GM23338 (cell line): ENCODE data around the gene FES. TPM values are rescaled to one million over a fixed set of nuclear protein-coding genes. Genes with fewer than 3 reads are reported as not detected.

Experiments used
- ATAC-seq: fragments of 200-7000 bp; cut with Tn5 transposase; 3 replicates; pipeline ENCODE4 v1.9.1; 2020
- DNase-seq: peaks from one replicate; pipeline ENCODE4 v3.0.0-alpha.2; 2015; ENCODE audit warnings: low spot score
- H2AFZ ChIP-seq: fragments of 200-600 bp; sonication (generic); 2 replicates; pipeline ENCODE4 v1.8.0; 2016; ENCODE audit warnings: antibody characterized with exemption, mild to moderate bottlenecking, moderate library complexity
- H3F3A ChIP-seq: fragments of 200-600 bp; sonication (generic); replicated peaks from 2 replicates; pipeline ENCODE4 v1.8.0; 2017; ENCODE audit warnings: antibody characterized with exemption, mixed run types, low read depth
- H3K27ac ChIP-seq: fragments of 200-600 bp; sonication (generic); 2 replicates; pipeline ENCODE4 v1.6.1; 2016; ENCODE audit warnings: low read depth
- H3K27me3 ChIP-seq: fragments of 200-600 bp; sonication (generic); 2 replicates; pipeline ENCODE4 v1.8.0; 2016; ENCODE audit warnings: mild to moderate bottlenecking, mixed run types, moderate library complexity; ENCODE audit not compliant: insufficient read depth
- H3K36me3 ChIP-seq: fragments of 200-600 bp; sonication (generic); 2 replicates; pipeline ENCODE4 v1.8.0; 2016; ENCODE audit warnings: mild to moderate bottlenecking; ENCODE audit not compliant: insufficient read depth
- H3K4me1 ChIP-seq: fragments of 200-600 bp; sonication (generic); 2 replicates; pipeline ENCODE4 v1.8.0; 2016; ENCODE audit warnings: mild to moderate bottlenecking, moderate library complexity; ENCODE audit not compliant: insufficient read depth
- H3K4me2 ChIP-seq: fragments of 200-600 bp; sonication (generic); 2 replicates; pipeline ENCODE4 v1.7.1; 2017; ENCODE audit warnings: mixed run types
- H3K4me3 ChIP-seq: fragments of 200-600 bp; sonication (generic); 2 replicates; pipeline ENCODE4 v1.6.1; 2016; ENCODE audit warnings: mixed run types
- H3K79me2 ChIP-seq: fragments of 200-600 bp; sonication (generic); replicated peaks from 2 replicates; pipeline ENCODE4 v1.8.0; 2017; ENCODE audit warnings: mild to moderate bottlenecking; ENCODE audit not compliant: insufficient read depth
- H3K9me2 ChIP-seq: fragments of 200-600 bp; sonication (generic); 2 replicates; pipeline ENCODE4 v1.8.0; 2017; ENCODE audit not compliant: insufficient read depth
- H4K20me1 ChIP-seq: fragments of 200-600 bp; sonication (generic); replicated peaks from 2 replicates; pipeline ENCODE4 v1.8.0; 2017; ENCODE audit warnings: mild to moderate bottlenecking; ENCODE audit not compliant: insufficient read depth
- H3K27ac Mint-ChIP-seq: 2 replicates; pipeline ENCODE4 v1.8.0; 2020; ENCODE audit warnings: inconsistent platforms, mild to moderate bottlenecking, moderate library complexity, mixed read lengths
- H3K27me3 Mint-ChIP-seq: 3 replicates; pipeline ENCODE4 v1.8.0; 2022; ENCODE audit warnings: low read depth, mild to moderate bottlenecking, moderate library complexity, mixed read lengths, inconsistent platforms; ENCODE audit not compliant: insufficient read depth, poor library complexity
- H3K36me3 Mint-ChIP-seq: 3 replicates; pipeline ENCODE4 v1.8.0; 2021; ENCODE audit warnings: low read depth, mild to moderate bottlenecking, inconsistent platforms, moderate library complexity, mixed read lengths
- H3K4me1 Mint-ChIP-seq: 3 replicates; pipeline ENCODE4 v1.8.0; 2020; ENCODE audit warnings: mild to moderate bottlenecking, inconsistent platforms, mixed read lengths
- H3K4me3 Mint-ChIP-seq: 3 replicates; pipeline ENCODE4 v1.8.0; 2021; ENCODE audit warnings: moderate library complexity, mild to moderate bottlenecking, inconsistent platforms, mixed read lengths
- H3K9me3 Mint-ChIP-seq: 3 replicates; pipeline ENCODE4 v1.8.0; 2020; ENCODE audit warnings: moderate library complexity, mild to moderate bottlenecking, inconsistent platforms, mixed read lengths
- CREB1 ChIP-seq: fragments of 250-450 bp; sonication (Bioruptor Pico); IDR thresholded peaks from 2 replicates; pipeline ENCODE4 v1.5.0; 2020; ENCODE audit warnings: low read depth, mild to moderate bottlenecking, moderate library complexity
- CTCF ChIP-seq, 2 experiments: fragments of 200-600 bp in 1 of 2; sonication (generic) in 1 of 2; conservative IDR thresholded peaks; 2 replicates each; pipeline versions ENCODE4 v1.5.1 to v1.6.1; 2016 to 2017; ENCODE audit warnings: antibody characterized with exemption in 2 of 2, low read depth in 2 of 2, mild to moderate bottlenecking in 2 of 2, moderate library complexity in 1 of 2
- ETS1 ChIP-seq: IDR thresholded peaks from 2 replicates; pipeline ENCODE4 v1.6.1; 2016; ENCODE audit warnings: antibody characterized with exemption
- EZH2 ChIP-seq: fragments of 200-600 bp; sonication (generic); IDR thresholded peaks from one replicate; pipeline ENCODE4 v1.8.0; 2017; ENCODE audit warnings: antibody characterized with exemption, mild to moderate bottlenecking, low read depth; ENCODE audit not compliant: unreplicated experiment
- EZH2phosphoT487 ChIP-seq: fragments of 200-600 bp; sonication (generic); IDR thresholded peaks from one replicate; pipeline ENCODE4 v1.8.1; 2018; ENCODE audit warnings: antibody characterized with exemption; ENCODE audit not compliant: unreplicated experiment
- JUNB ChIP-seq: IDR thresholded peaks from one replicate; pipeline ENCODE4 v1.6.1; 2016; ENCODE audit warnings: antibody characterized with exemption; ENCODE audit not compliant: unreplicated experiment
- NANOG ChIP-seq: IDR thresholded peaks from 2 replicates; pipeline ENCODE4 v1.6.1; 2016; ENCODE audit warnings: antibody characterized with exemption, borderline replicate concordance
- POLR2AphosphoS5 ChIP-seq: IDR thresholded peaks from 2 replicates; pipeline ENCODE4 v1.6.1; 2016; ENCODE audit warnings: antibody characterized with exemption, low read depth
- REST ChIP-seq: IDR thresholded peaks from one replicate; pipeline ENCODE4 v1.6.1; 2018; ENCODE audit warnings: antibody characterized with exemption; ENCODE audit not compliant: unreplicated experiment
- STAT1 ChIP-seq: IDR thresholded peaks from one replicate; pipeline ENCODE4 v1.6.1; 2016; ENCODE audit warnings: antibody characterized with exemption; ENCODE audit not compliant: unreplicated experiment
- ZNF114 ChIP-seq: fragments of 250-450 bp; sonication (Bioruptor Pico); IDR thresholded peaks from 2 replicates; pipeline ENCODE4 v1.5.0; 2020; ENCODE audit warnings: mild to moderate bottlenecking, moderate library complexity
- polyA plus RNA-seq: library from polyadenylated mRNA; unstranded; fragments of >200 nt; fragmentation: Nextera tagmentation; extraction: Ambion mirVana; gene quantifications from 2 replicates; pipeline ENCODE4 v1.2.1, GENCODE V29; 2016
- total RNA-seq: library from RNA; depleted of rRNA; stranded (reverse); fragments of >200 nt; shearing (Covaris generic); gene quantifications from 2 replicates; pipeline ENCODE4 v1.2.3, GENCODE V29; 2014

Gene FES
- total and polyA plus RNA-seq, 2 experiments from 2014 or later, result 2.7 to 14.4 TPM

GRCh38 chr15:90879730-90880366 is 4.5 kb upstream of the FES start:
- H3K27me3 ChIP-seq, result no peaks in the 10 kb centered on the region
- H3K9me2 ChIP-seq, result no peaks in the 10 kb centered on the region
- H3K4me1 Mint-ChIP-seq, result peaks cover 9% of the 10 kb centered on the region; the same call in 1 of the 3 replicates
- TF ChIP-seq EZH2phosphoT487, result no peak
- no peaks in the 10 kb centered on the region for H4K20me1 ChIP-seq
- no peaks in the 10 kb centered on the region for H3K9me3 Mint-ChIP-seq
- DNase-seq, result no peak
- no peak overlapping the region for H3K27ac Mint-ChIP-seq
- H3K4me2 ChIP-seq, result no peak overlapping the region
- H3K4me3 Mint-ChIP-seq, result no peak overlapping the region
- H3K4me1 ChIP-seq, result peaks cover 10% of the 10 kb centered on the region
- ATAC-seq, result no peak
- H3K27me3 Mint-ChIP-seq, result peaks cover 7% of the 10 kb centered on the region
- H2AFZ ChIP-seq, result no peak overlapping the region
- peaks cover 26% of the 10 kb centered on the region for H3K36me3 Mint-ChIP-seq
- H3K79me2 ChIP-seq, result peaks cover 5% of the 10 kb centered on the region; the same call in 1 of the 2 replicates
- 0 out of 2 replicates have a peak, but pooled peaks cover under 1% of the 10 kb centered on the region for H3F3A ChIP-seq
- no peak overlapping the region for H3K27ac ChIP-seq
- no peak overlapping the region for H3K4me3 ChIP-seq
- no peaks in the 10 kb centered on the region; the same call in 1 of the 2 replicates for H3K36me3 ChIP-seq

- Histone ChIP-seq H3K4me1 (peaks cover 10% of the 10 kb centered on the region), H3K9me2 (no peaks in the 10 kb centered on the region), H3K27me3 (no peaks in the 10 kb centered on the region), H3K27ac (no peak overlapping the region), H3K36me3 (no peaks in the 10 kb centered on the region; the same call in 1 of the 2 replicates), H4K20me1 (no peaks in the 10 kb centered on the region), H3F3A (0 out of 2 replicates have a peak, but pooled peaks cover 5% of the 10 kb centered on the region), H3K4me2 (no peak overlapping the region), H3K79me2 (no peaks in the 10 kb centered on the region), H2AFZ (no peak overlapping the region), H3K4me3 (no peak overlapping the region)
- ATAC-seq (no peak), DNase-seq (no peak)
- no peaks in the 10 kb centered on the region for H3K9me3 Mint-ChIP-seq
- H3K27me3 Mint-ChIP-seq, result peaks cover 8% of the 10 kb centered on the region
- no peak overlapping the region for H3K27ac Mint-ChIP-seq
- H3K36me3 Mint-ChIP-seq, result peaks cover 26% of the 10 kb centered on the region
- no peak overlapping the region for H3K4me3 Mint-ChIP-seq
- H3K4me1 Mint-ChIP-seq, result peaks cover 12% of the 10 kb centered on the region; the same call in 2 of the 3 replicates
- TF ChIP-seq CREB1 (CRISPR knock-in tag), result no peak
- TF ChIP-seq ETS1, result no peak
- no peak for TF ChIP-seq EZH2
- no peak for TF ChIP-seq NANOG
- no peak for TF ChIP-seq POLR2AphosphoS5
- no peak for TF ChIP-seq EZH2phosphoT487
- TF ChIP-seq JUNB, result no peak
- no peak for TF ChIP-seq CTCF (conservative IDR thresholded peaks at IDR 0.05; ENCODE audit: low read depth in 2 of 2)
- TF ChIP-seq ZNF114 (CRISPR knock-in tag), result no peak
- TF ChIP-seq STAT1, result no peak
- TF ChIP-seq REST, result no peak
These were observed 3.7 kb upstream of the FES start for GRCh38 chr15:90880381-90881145.
